GM12864 (cell line): ENCODE results near the gene ZDHHC14.

Experiments
- DNase-seq: peaks from one replicate; pipeline ENCODE4 v3.0.0-alpha.2; 2011; ENCODE audit warnings: low read depth
- H3K4me3 ChIP-seq: 2 replicates; pipeline ENCODE4 v1.5.1; 2011; ENCODE audit warnings: mild to moderate bottlenecking, low read depth, low read length, control low read depth
- TF ChIP-seq, protein P1 (sequence below): IDR thresholded peaks from 2 replicates; pipeline ENCODE4 v1.5.1; 2011; ENCODE audit warnings: low read depth, mild to moderate bottlenecking, moderate library complexity, low read length, control low read depth, inconsistent platforms; ENCODE audit errors: missing control alignments

Gene ZDHHC14

DNA sequence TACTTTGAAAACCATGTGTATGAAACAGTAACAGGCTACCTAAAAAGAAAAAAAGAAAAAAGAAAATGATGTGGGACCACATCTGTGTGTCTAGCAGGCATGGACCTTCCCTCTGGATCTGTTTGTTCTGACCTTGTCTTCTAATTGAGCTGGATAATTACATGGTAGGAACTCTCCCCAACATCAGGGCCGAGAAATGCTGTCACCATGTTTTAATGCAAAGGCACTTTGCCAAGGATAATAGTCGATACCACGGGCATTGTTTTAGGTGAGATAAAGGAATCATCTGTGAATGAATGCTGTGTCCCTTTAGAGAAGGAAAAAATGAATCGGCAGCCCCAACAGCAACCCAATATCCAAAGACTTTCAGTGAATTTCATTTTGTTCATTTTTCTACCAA, 149.1 kb downstream of the ZDHHC14 start:
- TF ChIP-seq, protein P1, sequence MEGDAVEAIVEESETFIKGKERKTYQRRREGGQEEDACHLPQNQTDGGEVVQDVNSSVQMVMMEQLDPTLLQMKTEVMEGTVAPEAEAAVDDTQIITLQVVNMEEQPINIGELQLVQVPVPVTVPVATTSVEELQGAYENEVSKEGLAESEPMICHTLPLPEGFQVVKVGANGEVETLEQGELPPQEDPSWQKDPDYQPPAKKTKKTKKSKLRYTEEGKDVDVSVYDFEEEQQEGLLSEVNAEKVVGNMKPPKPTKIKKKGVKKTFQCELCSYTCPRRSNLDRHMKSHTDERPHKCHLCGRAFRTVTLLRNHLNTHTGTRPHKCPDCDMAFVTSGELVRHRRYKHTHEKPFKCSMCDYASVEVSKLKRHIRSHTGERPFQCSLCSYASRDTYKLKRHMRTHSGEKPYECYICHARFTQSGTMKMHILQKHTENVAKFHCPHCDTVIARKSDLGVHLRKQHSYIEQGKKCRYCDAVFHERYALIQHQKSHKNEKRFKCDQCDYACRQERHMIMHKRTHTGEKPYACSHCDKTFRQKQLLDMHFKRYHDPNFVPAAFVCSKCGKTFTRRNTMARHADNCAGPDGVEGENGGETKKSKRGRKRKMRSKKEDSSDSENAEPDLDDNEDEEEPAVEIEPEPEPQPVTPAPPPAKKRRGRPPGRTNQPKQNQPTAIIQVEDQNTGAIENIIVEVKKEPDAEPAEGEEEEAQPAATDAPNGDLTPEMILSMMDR = no peak
- no peak for DNase-seq
- H3K4me3 ChIP-seq = no peak overlapping the region

DNA sequence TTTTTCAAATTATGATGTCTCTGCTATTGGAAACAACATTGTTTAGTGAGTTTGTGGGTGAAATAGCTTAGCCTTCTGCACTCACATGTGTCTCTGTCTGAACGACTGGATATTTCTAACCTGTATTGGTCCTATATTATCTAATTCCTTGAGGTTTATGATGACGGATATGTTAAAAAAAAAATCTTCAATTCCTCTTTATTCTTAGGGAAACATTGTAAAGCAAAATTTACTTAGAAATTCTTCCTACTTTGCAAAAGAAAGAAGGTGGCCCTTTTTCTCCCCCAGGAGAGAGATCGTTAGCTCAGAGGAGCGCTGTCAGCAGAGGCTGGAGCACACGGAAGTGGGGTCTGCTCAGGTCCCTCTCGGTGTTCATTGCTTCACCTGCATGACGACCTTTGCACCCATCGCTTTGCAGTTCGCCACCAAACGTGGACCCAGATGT, 149.8 kb downstream of the ZDHHC14 start:
- TF ChIP-seq, protein P1 = no peak
- no peak for DNase-seq
- H3K4me3 ChIP-seq = no peak overlapping the region

- no peak for DNase-seq
- TF ChIP-seq, protein P1 = no peak
- H3K4me3 ChIP-seq = no peak overlapping the region
These were observed 150.4 kb downstream of the ZDHHC14 start for GRCh38 chr6:157531169-157531985.

DNA sequence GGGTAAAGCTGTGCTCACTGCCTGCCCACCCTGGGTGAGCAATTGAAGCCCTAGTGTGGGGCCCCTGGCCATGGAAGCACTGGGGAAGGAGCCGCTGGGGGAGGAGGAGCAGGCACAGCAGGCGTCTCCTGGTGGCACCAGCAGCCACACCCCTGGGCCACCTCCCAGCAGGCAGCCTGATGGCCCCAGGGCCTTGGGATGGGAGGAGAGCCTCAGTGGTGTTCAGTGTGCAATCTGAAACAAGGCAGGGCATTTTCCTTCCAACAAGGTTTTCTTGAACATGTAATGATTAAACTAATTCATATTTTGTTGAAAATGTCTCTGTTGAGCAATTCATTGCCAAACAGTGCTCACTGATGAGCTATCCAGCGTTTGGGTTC, 151.0 kb downstream of the ZDHHC14 start:
- no peak for DNase-seq
- TF ChIP-seq, protein P1 = no peak
- no peak overlapping the region for H3K4me3 ChIP-seq

- H3K4me3 ChIP-seq = no peak overlapping the region
- TF ChIP-seq, protein P1 = no peak
- DNase-seq = no peak
These were observed 152.3 kb downstream of the ZDHHC14 start for GRCh38 chr6:157533048-157533871.

DNA sequence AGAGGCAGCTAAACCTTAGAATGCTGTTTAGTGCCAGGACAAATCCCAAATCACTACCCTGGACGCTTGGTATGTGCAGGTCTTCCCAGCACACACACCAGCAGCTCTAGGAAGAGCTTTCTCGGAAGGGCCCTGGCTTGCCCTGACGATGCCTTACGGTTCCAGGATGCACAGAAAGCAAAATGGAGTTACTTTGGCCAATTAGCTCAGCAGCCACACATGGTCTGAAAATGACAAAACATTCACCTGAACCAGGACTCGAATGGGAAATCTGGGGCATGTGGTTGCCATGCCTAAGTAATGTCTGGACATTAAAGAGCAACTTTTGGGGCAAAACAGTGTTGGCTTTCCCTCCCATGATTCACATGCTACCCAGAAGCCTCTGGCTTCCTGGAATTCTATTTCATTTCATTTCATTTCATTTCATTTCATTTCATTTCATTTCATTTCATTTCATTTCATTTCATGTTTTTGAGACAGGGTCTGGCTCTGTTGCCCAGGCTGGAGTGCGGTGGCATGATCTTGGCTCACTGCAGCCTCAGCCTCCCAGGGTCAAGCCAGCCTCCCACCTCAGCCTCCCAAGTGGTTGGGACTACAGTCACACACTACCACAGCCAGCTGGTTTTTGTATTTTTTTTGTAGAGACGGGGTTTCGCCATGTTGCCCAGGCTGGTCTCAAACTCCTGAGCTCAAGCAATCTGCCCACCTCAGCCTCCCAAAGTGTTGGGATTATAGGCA, 153.3 kb downstream of the ZDHHC14 start:
- no peak for DNase-seq
- no peak overlapping the region for H3K4me3 ChIP-seq
- TF ChIP-seq, protein P1 = no peak
